Measurements from ENCODE around the gene COLEC12.

- TF ChIP-seq CTCF (IDR thresholded peaks at IDR 0.05) (no peak), POLR2A (IDR thresholded peaks at IDR 0.05) (no peak)
Observed at GRCh38 chr18:331221-331821, 169.2 kb downstream of the COLEC12 start.
